SU-DHL-6 (cell line): ENCODE results near the gene MYDGF.

Experiments used
- H2AFZ ChIP-seq: fragments of 200-600 bp; sonication (generic); 2 replicates; pipeline ENCODE4 v1.6.1; 2014; ENCODE audit warnings: low read depth, mild to moderate bottlenecking, moderate library complexity, mixed read lengths, antibody characterized with exemption, low read length; ENCODE audit not compliant: severe bottlenecking
- H3F3A ChIP-seq: fragments of 200-600 bp; shearing (Covaris generic); 2 replicates; pipeline ENCODE4 v1.6.0; 2016; ENCODE audit warnings: antibody characterized with exemption, mild to moderate bottlenecking; ENCODE audit not compliant: insufficient read depth
- H3K27ac ChIP-seq: fragments of 200-600 bp; sonication (generic); 2 replicates; pipeline ENCODE4 v1.5.1; 2016; ENCODE audit warnings: low read depth, mild to moderate bottlenecking, low read length, moderate library complexity, mixed read lengths
- H3K27me3 ChIP-seq: fragments of 200-600 bp; sonication (generic), shearing (Covaris generic); 2 replicates; pipeline ENCODE4 v1.6.0; 2014; ENCODE audit warnings: mild to moderate bottlenecking, low read length
- H3K36me3 ChIP-seq: fragments of 200-600 bp; sonication (generic); 2 replicates; pipeline ENCODE4 v1.6.1; 2014; ENCODE audit warnings: mild to moderate bottlenecking, low read length, mixed read lengths
- H3K4me2 ChIP-seq: fragments of 300-600, 200-600 bp; shearing (Covaris generic), sonication (generic); 2 replicates; pipeline ENCODE4 v1.6.0; 2014; ENCODE audit warnings: low read length, low read depth, mild to moderate bottlenecking; ENCODE audit not compliant: poor library complexity, severe bottlenecking
- H3K4me3 ChIP-seq: fragments of 200-600 bp; sonication (generic); 2 replicates; pipeline ENCODE4 v1.5.1; 2014; ENCODE audit warnings: antibody characterized with exemption, low read length, mild to moderate bottlenecking, mixed read lengths; ENCODE audit not compliant: insufficient read depth, poor library complexity, severe bottlenecking
- H3K79me2 ChIP-seq: fragments of 200-600 bp; sonication (generic); 2 replicates; pipeline ENCODE4 v1.6.1; 2014; ENCODE audit warnings: mild to moderate bottlenecking, low read length, moderate library complexity; ENCODE audit not compliant: insufficient read depth
- H3K9ac ChIP-seq: fragments of 200-600 bp; sonication (generic); 2 replicates; pipeline ENCODE4 v1.7.0; 2014; ENCODE audit warnings: mild to moderate bottlenecking, low read length
- H3K9me2 ChIP-seq: fragments of 200-600 bp; sonication (generic); replicated peaks from 2 replicates; pipeline ENCODE4 v1.6.1; 2014; ENCODE audit warnings: low read length; ENCODE audit not compliant: insufficient read depth
- H3K9me3 ChIP-seq: fragments of 200-600 bp; sonication (generic); 2 replicates; pipeline ENCODE4 v1.6.1; 2014; ENCODE audit warnings: low read length, mixed read lengths; ENCODE audit not compliant: insufficient read depth
- H4K20me1 ChIP-seq: fragments of 200-600 bp; sonication (generic); 2 replicates; pipeline ENCODE4 v1.6.1; 2014; ENCODE audit warnings: low read depth, mild to moderate bottlenecking, antibody characterized with exemption, low read length, moderate library complexity, mixed read lengths
- CTCF ChIP-seq: fragments of 200-600 bp; sonication (generic); IDR thresholded peaks from one replicate; pipeline ENCODE4 v1.5.1; 2017; ENCODE audit warnings: antibody characterized with exemption, mild to moderate bottlenecking, low read length, moderate library complexity; ENCODE audit not compliant: insufficient read depth, poor library complexity, severe bottlenecking
- EZH2phosphoT487 ChIP-seq: fragments of 200-600 bp; sonication (generic), shearing (Covaris generic); conservative IDR thresholded peaks from 2 replicates; pipeline ENCODE4 v1.6.1; 2018; ENCODE audit warnings: mild to moderate bottlenecking, antibody characterized with exemption, low read length, moderate library complexity, mixed read lengths

MYDGF gene

GRCh38 chr19:4699826-4700692, 29.9 kb upstream of the MYDGF start:
- H2AFZ ChIP-seq = no peak overlapping the region
- no peaks in the 10 kb centered on the region for H3K36me3 ChIP-seq
- H4K20me1 ChIP-seq = no peaks in the 10 kb centered on the region

GRCh38 chr19:4697304-4697703, 27.2 kb upstream of the MYDGF start:
- no peaks in the 10 kb centered on the region for H3K9me2 ChIP-seq
- no peak overlapping the region for H3K4me2 ChIP-seq
- H3K9ac ChIP-seq = no peak overlapping the region
- no peaks in the 10 kb centered on the region for H3F3A ChIP-seq
- no peaks in the 10 kb centered on the region for H4K20me1 ChIP-seq
- no peak overlapping the region for H3K4me3 ChIP-seq
- no peaks in the 10 kb centered on the region for H3K27me3 ChIP-seq
- no peak overlapping the region for H3K27ac ChIP-seq
- TF ChIP-seq CTCF (no peak), EZH2phosphoT487 (no peak)
- no peaks in the 10 kb centered on the region for H3K36me3 ChIP-seq
- no peaks in the 10 kb centered on the region for H3K9me3 ChIP-seq
- no peak overlapping the region for H2AFZ ChIP-seq
- H3K79me2 ChIP-seq = no peaks in the 10 kb centered on the region

More at GRCh38 chr19:4699826-4700692, 29.9 kb upstream of the MYDGF start:
- TF ChIP-seq CTCF (no peak), EZH2phosphoT487 (no peak)
- no peaks in the 10 kb centered on the region for H3K9me3 ChIP-seq
- H3K27ac ChIP-seq = no peak overlapping the region
- H3K9me2 ChIP-seq = no peaks in the 10 kb centered on the region
- H3K4me2 ChIP-seq = no peak overlapping the region
- H3F3A ChIP-seq = no peaks in the 10 kb centered on the region
- H3K79me2 ChIP-seq = no peaks in the 10 kb centered on the region
- no peak overlapping the region for H3K4me3 ChIP-seq
- H3K27me3 ChIP-seq = no peaks in the 10 kb centered on the region
- no peak overlapping the region for H3K9ac ChIP-seq

DNA sequence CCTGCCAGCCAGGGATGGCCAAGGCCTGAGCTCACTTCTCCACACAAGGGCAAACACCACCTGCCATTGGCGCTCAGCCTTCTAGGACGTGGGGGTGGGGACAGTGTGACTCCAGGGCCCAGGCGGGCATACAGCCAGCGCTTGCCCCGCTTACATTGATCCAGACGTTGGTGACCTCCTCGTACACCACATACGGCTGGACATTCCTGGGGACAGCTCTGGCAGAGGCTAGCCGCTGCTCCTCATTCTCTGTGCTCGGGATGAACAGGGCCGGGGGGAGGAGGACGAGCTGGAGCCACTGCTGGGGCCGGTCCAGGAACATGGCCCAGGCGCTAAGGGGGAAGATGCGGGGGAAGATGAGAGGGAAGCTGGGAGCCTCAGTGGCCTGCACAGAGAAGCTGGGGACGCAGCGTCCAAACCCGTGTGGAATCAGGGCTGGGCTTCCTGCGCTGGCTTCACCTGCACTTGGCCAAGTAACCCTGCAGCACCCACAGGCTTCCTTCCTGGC, 25.1 kb upstream of the MYDGF start:
- H4K20me1 ChIP-seq = no peaks in the 10 kb centered on the region
- no peaks in the 10 kb centered on the region for H3K36me3 ChIP-seq
- no peaks in the 10 kb centered on the region for H3F3A ChIP-seq
- no peak overlapping the region for H2AFZ ChIP-seq
- H3K4me2 ChIP-seq = no peak overlapping the region
- no peak for TF ChIP-seq CTCF
- no peak overlapping the region for H3K4me3 ChIP-seq
- no peaks in the 10 kb centered on the region for H3K9me2 ChIP-seq
- H3K79me2 ChIP-seq = no peaks in the 10 kb centered on the region
- H3K9ac ChIP-seq = no peak overlapping the region
- no peak overlapping the region for H3K27ac ChIP-seq
- no peaks in the 10 kb centered on the region for H3K27me3 ChIP-seq
- H3K9me3 ChIP-seq = no peaks in the 10 kb centered on the region
